NCI-H1048 (cell line): ENCODE measurements around the gene FUNDC2.

Experiments
- DNase-seq: peaks from one replicate; lab custom pipeline; 2025; lab: John Stamatoyannopoulos, UW

Gene FUNDC2

GRCh38 chrX:155023907-155024833, 2.5 kb upstream of the FUNDC2 start:
- DNase-seq = no peak

GRCh38 chrX:155026420-155026726, 271 bp upstream of the FUNDC2 start:
- DNase-seq = no peak

GRCh38 chrX:155027509-155028066, 944 bp downstream of the FUNDC2 start:
- no peak for DNase-seq

GRCh38 chrX:155028129-155028528, 1.5 kb downstream of the FUNDC2 start:
- no peak for DNase-seq

- no peak for DNase-seq
Observed at GRCh38 chrX:155028877-155029291, 2.2 kb downstream of the FUNDC2 start.

GRCh38 chrX:155031657-155032056, 5.0 kb downstream of the FUNDC2 start:
- DNase-seq = no peak

- DNase-seq = no peak
Observed at GRCh38 chrX:155035688-155036087, 9.0 kb downstream of the FUNDC2 start.

GRCh38 chrX:155046129-155046810, 19.6 kb downstream of the FUNDC2 start:
- no peak for DNase-seq

- DNase-seq = no peak
Observed at GRCh38 chrX:155046811-155047528, 20.3 kb downstream of the FUNDC2 start.

GRCh38 chrX:155048977-155049619, 22.5 kb downstream of the FUNDC2 start:
- DNase-seq = no peak

GRCh38 chrX:155052738-155053498, 26.3 kb downstream of the FUNDC2 start:
- DNase-seq = no peak

GRCh38 chrX:155053656-155054055, 27.0 kb downstream of the FUNDC2 start:
- no peak for DNase-seq

- no peak for DNase-seq
Observed at GRCh38 chrX:155054255-155054654, 27.6 kb downstream of the FUNDC2 start.

GRCh38 chrX:155055494-155055893, 28.9 kb downstream of the FUNDC2 start:
- no peak for DNase-seq

GRCh38 chrX:155056471-155056870, 29.8 kb downstream of the FUNDC2 start:
- DNase-seq = no peak

- peak; percentile 32 for DNase-seq
Observed at GRCh38 chrX:155056877-155057792, 30.5 kb downstream of the FUNDC2 start.

GRCh38 chrX:155061760-155062159, 35.1 kb downstream of the FUNDC2 start:
- DNase-seq = no peak

- no peak for DNase-seq
Observed at GRCh38 chrX:155065035-155065734, 38.5 kb downstream of the FUNDC2 start.

- no peak for DNase-seq
Observed at GRCh38 chrX:155068165-155068564, 41.5 kb downstream of the FUNDC2 start.
